GM18517 (cell line): Measurements from ENCODE around the gene POLR1A.
A peak's percentile ranks its signal among the peaks of the same experiment; 100 is the strongest.

Source experiments
- ATAC-seq: cut with Tn5 transposase; IDR thresholded peaks from one replicate; pipeline ENCODE4 v1.9.1; 2021; ENCODE audit warnings: mild to moderate bottlenecking, moderate library complexity; ENCODE audit not compliant: unreplicated experiment

POLR1A gene

GRCh38 chr2:86097114-86097896 is 8.4 kb downstream of the POLR1A start:
- no peak for ATAC-seq

- no peak for ATAC-seq
Measured at GRCh38 chr2:86094229-86094628, 11.5 kb downstream of the POLR1A start.

GRCh38 chr2:86087936-86088850 is 17.5 kb downstream of the POLR1A start:
- ATAC-seq = no peak

GRCh38 chr2:86082756-86083155 is 22.9 kb downstream of the POLR1A start:
- no peak for ATAC-seq

- no peak for ATAC-seq
Measured at GRCh38 chr2:86081724-86082123, 24.0 kb downstream of the POLR1A start.

- ATAC-seq = peak; percentile 87
Measured at GRCh38 chr2:86079981-86080911, 25.4 kb downstream of the POLR1A start.

GRCh38 chr2:86078774-86079545 is 26.7 kb downstream of the POLR1A start:
- ATAC-seq = no peak

- no peak for ATAC-seq
Measured at GRCh38 chr2:86075886-86076285, 29.8 kb downstream of the POLR1A start.

GRCh38 chr2:86074811-86075210 is 30.9 kb downstream of the POLR1A start:
- no peak for ATAC-seq

- no peak for ATAC-seq
Measured at GRCh38 chr2:86074256-86074655, 31.4 kb downstream of the POLR1A start.

GRCh38 chr2:86073225-86073624 is 32.5 kb downstream of the POLR1A start:
- no peak for ATAC-seq

GRCh38 chr2:86072271-86072858 is 33.3 kb downstream of the POLR1A start:
- ATAC-seq = peak; percentile 59

- ATAC-seq = no peak
Measured at GRCh38 chr2:86070868-86071267, 34.8 kb downstream of the POLR1A start.

- no peak for ATAC-seq
Measured at GRCh38 chr2:86069783-86070339, 35.8 kb downstream of the POLR1A start.

- ATAC-seq = no peak
Measured at GRCh38 chr2:86069091-86069685, 36.5 kb downstream of the POLR1A start.

- no peak for ATAC-seq
Measured at GRCh38 chr2:86068648-86069047, 37.0 kb downstream of the POLR1A start.

GRCh38 chr2:86068136-86068588 is 37.5 kb downstream of the POLR1A start:
- no peak for ATAC-seq

GRCh38 chr2:86066915-86067314 is 38.8 kb downstream of the POLR1A start:
- ATAC-seq = no peak

- ATAC-seq = no peak
Measured at GRCh38 chr2:86066007-86066578, 39.6 kb downstream of the POLR1A start.
